SH-SY5Y (cell line): Measurements from ENCODE around the gene HRC.

Experiments used
- GATA2 ChIP-seq: IDR thresholded peaks from 2 replicates; pipeline ENCODE4 v1.6.1; 2011; ENCODE audit warnings: mild to moderate bottlenecking, low read depth, low read length
- GATA3 ChIP-seq: IDR thresholded peaks from 2 replicates; pipeline ENCODE4 v1.6.1; 2011; ENCODE audit warnings: low read depth, mild to moderate bottlenecking, low read length, moderate library complexity

- TF ChIP-seq GATA2 = no peak
- no peak for TF ChIP-seq GATA3
Observed at GRCh38 chr19:49135686-49136085, 19.5 kb downstream of the HRC start.
